ENCODE measurements around the gene VAV1.
"Not testable (repeated sequence)": the region's sequence is repeated elsewhere in the genome, so short reads cannot be mapped to it uniquely, and the experiment has no call there.

The VAV1 gene

DNA sequence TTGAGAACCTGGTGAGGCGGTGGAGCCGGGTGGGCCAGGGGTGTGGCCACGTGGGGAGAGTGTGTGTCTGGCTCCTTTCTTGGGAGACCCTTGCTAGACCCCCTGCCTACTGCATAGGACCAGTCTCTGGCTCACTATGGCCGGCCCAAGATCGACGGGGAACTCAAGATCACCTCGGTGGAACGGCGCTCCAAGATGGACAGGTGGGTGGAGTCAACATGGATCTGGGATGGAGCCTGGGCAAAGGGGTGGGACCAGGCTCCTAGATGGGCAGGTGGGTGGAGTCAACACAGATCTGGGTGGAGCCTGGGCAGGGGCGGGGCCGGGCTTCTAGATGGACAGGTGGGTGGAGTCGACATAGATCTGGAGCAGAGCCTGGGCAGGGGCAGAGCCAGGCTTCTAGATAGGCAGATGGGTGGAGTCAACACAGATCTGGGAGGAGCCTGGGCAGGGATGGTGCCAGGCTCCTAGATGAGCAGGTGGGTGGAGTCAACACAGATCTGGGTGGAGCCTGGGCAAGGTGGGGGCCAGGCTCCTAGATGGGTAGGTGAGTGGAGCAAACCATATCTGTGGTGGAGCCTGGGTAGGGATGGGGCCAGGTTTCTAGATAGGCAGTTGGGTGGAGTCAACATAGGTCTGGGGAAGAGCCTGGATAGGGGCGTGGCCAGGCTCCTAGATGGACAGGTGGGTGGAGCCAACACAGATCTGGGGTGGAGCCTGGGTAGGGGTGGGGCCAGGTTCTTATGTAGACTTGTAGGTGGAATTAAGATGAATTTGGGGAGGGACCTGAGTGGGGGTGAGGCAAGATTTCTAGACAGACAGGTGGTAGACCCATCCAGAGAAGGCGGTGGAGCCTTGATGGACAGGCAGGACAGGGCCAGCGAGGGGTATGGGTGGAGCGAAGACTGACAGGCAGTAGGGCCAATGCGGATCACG, 56.5 kb downstream of the VAV1 start:
- no peaks in the 10 kb centered on the region for H3K36me3 ChIP-seq (replicated peaks in 1 of 2; ENCODE audit: control insufficient read depth in 2 of 2, insufficient read depth in 2 of 2, low read length in 2 of 2)
- H2BK15ac ChIP-seq (ENCODE audit: low read length), result no peak overlapping the region
- no peak overlapping the region for H2AK5ac ChIP-seq (ENCODE audit: low read depth, low read length)
- H3K18ac ChIP-seq (ENCODE audit: low read length), result peak overlapping the region; percentile 83
- no peak overlapping the region for H3K4me3 ChIP-seq (ENCODE audit: low read length in 2 of 2)
- H4K91ac ChIP-seq (ENCODE audit: low read depth, low read length, poor library complexity), result no peak overlapping the region
- no peak overlapping the region for H2BK12ac ChIP-seq (ENCODE audit: low read length)
- H3K27me3 ChIP-seq (ENCODE audit: control insufficient read depth in 3 of 3, insufficient read depth in 3 of 3, low read depth in 1 of 3, low read length in 3 of 3), result peaks cover 0 to 3% (median 0%) of the 10 kb centered on the region in 3 experiments
- H2AFZ ChIP-seq (ENCODE audit: low read length), result no peak overlapping the region
- no peak overlapping the region for H3K4me2 ChIP-seq (ENCODE audit: insufficient read depth, low read length, poor library complexity, severe bottlenecking)
- no peak overlapping the region for H3K4ac ChIP-seq (ENCODE audit: low read length)
- H3K14ac ChIP-seq (ENCODE audit: low read length), result no peak overlapping the region
- no peak overlapping the region for H3K9ac ChIP-seq (ENCODE audit: low read depth, low read length, poor library complexity)
- no peak for DNase-seq (ENCODE audit: low spot score)
- peaks cover 3% of the 10 kb centered on the region for H3K79me1 ChIP-seq (ENCODE audit: low read depth, low read length)
- peak overlapping the region; percentile 3 for H3K23ac ChIP-seq (ENCODE audit: low read depth, low read length, poor library complexity)
- H4K8ac ChIP-seq (ENCODE audit: low read depth, low read length), result no peak overlapping the region
- H3K9me3 ChIP-seq (replicated peaks in 1 of 2; ENCODE audit: control insufficient read depth in 2 of 2, insufficient read depth in 1 of 2, low read depth in 1 of 2, low read length in 2 of 2), result peaks cover 0 to 4% of the 10 kb centered on the region in 2 donors
- WGBS, 2 donors (ENCODE audit: extremely low coverage in 2 of 2, insufficient read length in 2 of 2, insufficient replicate concordance in 1 of 2), result no CpG with 5 or more reads among the region's 18 CpGs
- H2BK120ac ChIP-seq (ENCODE audit: low read depth, low read length), result no peak overlapping the region
- no peak overlapping the region for H3K27ac ChIP-seq (replicated peaks; ENCODE audit: low read length)
- no peaks in the 10 kb centered on the region for H3K4me1 ChIP-seq (ENCODE audit: control insufficient read depth in 2 of 2, insufficient read depth in 1 of 2, low read depth in 1 of 2, low read length in 2 of 2)
- H2BK5ac ChIP-seq (ENCODE audit: low read length), result no peak overlapping the region

- not testable (repeated sequence) for H3K4me2 ChIP-seq (ENCODE audit: insufficient read depth, low read length, poor library complexity, severe bottlenecking); H3K36me3 ChIP-seq (replicated peaks in 1 of 2; ENCODE audit: control insufficient read depth in 2 of 2, insufficient read depth in 2 of 2, low read length in 2 of 2); H4K91ac ChIP-seq (ENCODE audit: low read depth, low read length, poor library complexity); H2AFZ ChIP-seq (ENCODE audit: low read length); H3K14ac ChIP-seq (ENCODE audit: low read length); H2BK5ac ChIP-seq (ENCODE audit: low read length); H3K4me3 ChIP-seq (ENCODE audit: low read length in 2 of 2); DNase-seq (ENCODE audit: low spot score); H3K9ac ChIP-seq (ENCODE audit: low read depth, low read length, poor library complexity); H4K8ac ChIP-seq (ENCODE audit: low read depth, low read length); H2BK15ac ChIP-seq (ENCODE audit: low read length); H3K18ac ChIP-seq (ENCODE audit: low read length); H3K4me1 ChIP-seq (ENCODE audit: control insufficient read depth in 2 of 2, insufficient read depth in 1 of 2, low read depth in 1 of 2, low read length in 2 of 2); H2BK120ac ChIP-seq (ENCODE audit: low read depth, low read length); H3K27me3 ChIP-seq (ENCODE audit: control insufficient read depth in 3 of 3, insufficient read depth in 3 of 3, low read depth in 1 of 3, low read length in 3 of 3); H3K9me3 ChIP-seq (replicated peaks in 1 of 2; ENCODE audit: control insufficient read depth in 2 of 2, insufficient read depth in 1 of 2, low read depth in 1 of 2, low read length in 2 of 2); H3K27ac ChIP-seq (replicated peaks; ENCODE audit: low read length); H3K79me1 ChIP-seq (ENCODE audit: low read depth, low read length); H3K4ac ChIP-seq (ENCODE audit: low read length); H2BK12ac ChIP-seq (ENCODE audit: low read length); H2AK5ac ChIP-seq (ENCODE audit: low read depth, low read length)
- H3K23ac ChIP-seq (ENCODE audit: low read depth, low read length, poor library complexity), result peak overlapping the region; percentile 3
- WGBS, 2 donors (ENCODE audit: extremely low coverage in 2 of 2, insufficient read length in 2 of 2, insufficient replicate concordance in 1 of 2), result no CpG with 5 or more reads among the region's 15 CpGs
Observed at GRCh38 chr19:6829829-6830228, 57.3 kb downstream of the VAV1 start.

DNA sequence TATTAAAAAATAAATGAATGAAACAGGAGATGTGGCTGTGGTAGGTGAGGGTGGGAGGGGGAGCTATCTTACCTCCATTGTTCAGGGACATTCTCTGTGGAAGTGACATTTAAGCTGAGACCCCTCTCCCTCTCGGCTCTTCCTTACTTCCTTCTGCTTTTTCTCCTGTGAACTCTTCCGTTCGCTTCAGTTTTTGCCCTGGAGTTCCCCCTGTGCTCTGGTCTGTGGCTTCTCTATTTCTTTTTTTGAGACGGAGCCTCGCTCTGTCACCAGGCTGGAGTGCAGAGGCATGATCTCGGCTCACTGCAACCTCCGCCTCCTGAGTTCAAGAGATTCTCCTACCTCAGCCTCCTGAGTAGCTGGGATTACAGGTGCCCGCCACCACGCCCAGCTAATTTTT, 58.6 kb downstream of the VAV1 start:
- not testable (repeated sequence) for H3K14ac ChIP-seq (ENCODE audit: low read length); H4K91ac ChIP-seq (ENCODE audit: low read depth, low read length, poor library complexity); H2AFZ ChIP-seq (ENCODE audit: low read length); H2BK120ac ChIP-seq (ENCODE audit: low read depth, low read length); H3K4me3 ChIP-seq (ENCODE audit: low read length in 2 of 2); H3K9ac ChIP-seq (ENCODE audit: low read depth, low read length, poor library complexity); H2BK5ac ChIP-seq (ENCODE audit: low read length); H4K8ac ChIP-seq (ENCODE audit: low read depth, low read length); H3K79me1 ChIP-seq (ENCODE audit: low read depth, low read length); H3K36me3 ChIP-seq (replicated peaks in 1 of 2; ENCODE audit: control insufficient read depth in 2 of 2, insufficient read depth in 2 of 2, low read length in 2 of 2); H2BK15ac ChIP-seq (ENCODE audit: low read length); DNase-seq (ENCODE audit: low spot score); H3K18ac ChIP-seq (ENCODE audit: low read length); H3K23ac ChIP-seq (ENCODE audit: low read depth, low read length, poor library complexity); H3K4ac ChIP-seq (ENCODE audit: low read length); H3K27me3 ChIP-seq (ENCODE audit: control insufficient read depth in 3 of 3, insufficient read depth in 3 of 3, low read depth in 1 of 3, low read length in 3 of 3); H3K9me3 ChIP-seq (replicated peaks in 1 of 2; ENCODE audit: control insufficient read depth in 2 of 2, insufficient read depth in 1 of 2, low read depth in 1 of 2, low read length in 2 of 2); H3K27ac ChIP-seq (replicated peaks; ENCODE audit: low read length); H3K4me1 ChIP-seq (ENCODE audit: control insufficient read depth in 2 of 2, insufficient read depth in 1 of 2, low read depth in 1 of 2, low read length in 2 of 2); H3K4me2 ChIP-seq (ENCODE audit: insufficient read depth, low read length, poor library complexity, severe bottlenecking); H2AK5ac ChIP-seq (ENCODE audit: low read depth, low read length); H2BK12ac ChIP-seq (ENCODE audit: low read length)
- WGBS, 2 donors (ENCODE audit: extremely low coverage in 2 of 2, insufficient read length in 2 of 2, insufficient replicate concordance in 1 of 2), result no CpG with 5 or more reads among the region's 9 CpGs

DNA sequence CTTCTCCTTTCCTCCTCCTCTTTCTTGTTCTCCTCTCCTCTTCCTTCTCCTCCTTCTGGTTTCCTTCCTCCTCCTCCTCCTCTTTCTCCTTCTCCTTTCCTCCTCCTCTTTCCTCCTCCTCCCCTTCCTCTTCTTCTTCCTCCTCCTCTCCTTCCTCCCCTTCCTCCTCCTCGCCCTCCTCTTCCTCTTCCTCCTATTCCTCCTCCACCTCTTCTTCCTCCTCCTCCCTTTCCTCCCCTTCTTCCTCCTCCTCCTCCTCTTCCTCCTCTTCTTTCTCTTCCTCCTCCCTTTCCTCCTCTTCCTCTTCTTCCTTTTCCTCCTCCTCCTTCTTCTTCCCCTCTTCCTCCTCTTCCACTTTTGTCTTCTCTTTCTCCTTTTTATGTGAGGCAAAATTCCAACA, 59.9 kb downstream of the VAV1 start:
- no peak overlapping the region for H2BK12ac ChIP-seq (ENCODE audit: low read length)

More for the DNA sequence above, 59.9 kb downstream of the VAV1 start:
- Histone ChIP-seq H2AK5ac (ENCODE audit: low read depth, low read length) (no peak overlapping the region), H2AFZ (ENCODE audit: low read length) (no peak overlapping the region), H3K4me1 (ENCODE audit: control insufficient read depth in 2 of 2, insufficient read depth in 1 of 2, low read depth in 1 of 2, low read length in 2 of 2) (no peaks in the 10 kb centered on the region), H3K9me3 (replicated peaks in 1 of 2; ENCODE audit: control insufficient read depth in 2 of 2, insufficient read depth in 1 of 2, low read depth in 1 of 2, low read length in 2 of 2) (peaks cover 0 to 4% of the 10 kb centered on the region in 2 donors), H2BK120ac (ENCODE audit: low read depth, low read length) (no peak overlapping the region), H3K4me2 (ENCODE audit: insufficient read depth, low read length, poor library complexity, severe bottlenecking) (no peak overlapping the region), H4K8ac (ENCODE audit: low read depth, low read length) (no peak overlapping the region), H2BK5ac (ENCODE audit: low read length) (no peak overlapping the region), H2BK15ac (ENCODE audit: low read length) (no peak overlapping the region), H3K18ac (ENCODE audit: low read length) (no peak overlapping the region), H3K14ac (ENCODE audit: low read length) (no peak overlapping the region), H3K27me3 (ENCODE audit: control insufficient read depth in 3 of 3, insufficient read depth in 3 of 3, low read depth in 1 of 3, low read length in 3 of 3) (peaks cover 0 to 3% (median 0%) of the 10 kb centered on the region in 3 experiments), H3K23ac (ENCODE audit: low read depth, low read length, poor library complexity) (no peak overlapping the region), H3K9ac (ENCODE audit: low read depth, low read length, poor library complexity) (no peak overlapping the region), H3K36me3 (replicated peaks in 1 of 2; ENCODE audit: control insufficient read depth in 2 of 2, insufficient read depth in 2 of 2, low read length in 2 of 2) (no peaks in the 10 kb centered on the region), H3K79me1 (ENCODE audit: low read depth, low read length) (peaks cover 3% of the 10 kb centered on the region), H3K27ac (replicated peaks; ENCODE audit: low read length) (no peak overlapping the region), H3K4ac (ENCODE audit: low read length) (no peak overlapping the region), H4K91ac (ENCODE audit: low read depth, low read length, poor library complexity) (no peak overlapping the region), H3K4me3 (ENCODE audit: low read length in 2 of 2) (no peak overlapping the region)
- 100% methylated on average over 1 of the region's 1 CpG; no CpG with 5 or more reads in 1 of the 2 donors for WGBS, 2 donors (ENCODE audit: extremely low coverage in 2 of 2, insufficient read length in 2 of 2, insufficient replicate concordance in 1 of 2)
- DNase-seq (ENCODE audit: low spot score), result no peak

Measured in neuronal stem cell (in vitro differentiated cells).